Dermis microvascular lymphatic vessel endothelial cell (primary cell): ENCODE data around the gene RPL12. TPM values are rescaled to one million over a fixed set of nuclear protein-coding genes. Genes with fewer than 3 reads are reported as not detected.

ENCODE experiments used
- DNase-seq, 2 donors: peaks; one replicate each; pipeline versions ENCODE4 v3.0.0 to v3.0.0-alpha.2; 2010; ENCODE audit warnings: low read depth in 2 of 2
- total RNA-seq: library from RNA; depleted of rRNA; stranded (reverse); fragments of >200 nt; gene quantifications from 2 replicates; pipeline ENCODE4 v1.2.1, GENCODE V29; 2014

The RPL12 gene
- total RNA-seq, 1 donor from 2014 or later: 1,203 TPM

GRCh38 chr9:127405344-127406125 lies 45.7 kb downstream of the RPL12 start:
- no peak for DNase-seq

GRCh38 chr9:127404631-127405030 lies 46.6 kb downstream of the RPL12 start:
- DNase-seq: no peak

DNA sequence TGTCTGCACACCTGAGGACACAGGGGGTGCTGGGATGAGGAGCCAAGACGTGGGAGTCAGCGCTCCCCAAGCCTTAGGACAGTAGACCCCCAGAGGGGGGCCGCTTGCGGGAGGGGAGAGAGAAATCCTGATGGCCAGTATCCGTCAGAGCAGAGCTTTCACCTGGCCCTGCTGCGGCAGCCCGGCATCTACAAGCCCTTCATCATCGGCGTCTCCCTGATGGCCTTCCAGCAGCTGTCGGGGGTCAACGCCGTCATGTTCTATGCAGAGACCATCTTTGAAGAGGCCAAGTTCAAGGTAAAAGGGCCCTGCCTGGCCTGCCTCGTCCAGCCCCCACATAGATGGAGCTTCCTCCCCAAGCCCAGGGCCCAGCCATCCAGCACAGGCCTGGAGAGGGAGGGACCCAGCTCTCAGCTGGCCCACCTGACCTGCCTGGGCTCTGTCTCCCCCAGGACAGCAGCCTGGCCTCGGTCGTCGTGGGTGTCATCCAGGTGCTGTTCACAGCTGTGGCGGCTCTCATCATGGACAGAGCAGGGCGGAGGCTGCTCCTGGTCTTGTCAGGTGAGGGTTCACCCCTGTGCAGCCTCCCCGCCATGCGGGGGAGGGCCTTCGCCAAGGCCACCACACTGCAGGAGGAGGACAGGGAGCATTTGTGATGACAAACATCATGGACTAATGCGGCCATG lies 47.6 kb downstream of the RPL12 start:
- no peak for DNase-seq

GRCh38 chr9:127402401-127403090 lies 48.7 kb downstream of the RPL12 start:
- DNase-seq: no peak

DNA sequence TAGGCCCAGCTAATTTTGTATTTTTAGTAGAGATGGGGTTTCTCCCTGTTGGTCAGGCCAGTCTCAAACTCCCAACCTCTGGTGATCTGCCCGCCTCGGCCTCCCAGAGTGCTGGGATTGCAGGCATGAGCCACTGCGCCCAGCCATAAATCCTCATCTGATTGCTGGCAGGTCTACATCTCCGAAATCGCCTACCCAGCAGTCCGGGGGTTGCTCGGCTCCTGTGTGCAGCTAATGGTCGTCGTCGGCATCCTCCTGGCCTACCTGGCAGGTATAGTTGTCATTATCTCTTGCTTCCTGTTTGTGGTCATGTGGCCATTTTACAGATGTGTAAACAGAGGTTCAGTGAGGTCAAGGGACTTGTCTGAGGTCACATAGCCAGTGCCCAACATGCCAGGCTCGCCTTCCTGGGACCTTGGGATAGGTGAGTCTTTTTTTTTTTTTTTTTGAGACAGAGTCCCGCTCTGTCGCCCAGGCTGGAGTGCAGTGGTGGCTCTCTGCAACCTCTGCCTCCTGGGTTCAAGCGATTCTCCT lies 51.4 kb downstream of the RPL12 start:
- no peak for DNase-seq

DNA sequence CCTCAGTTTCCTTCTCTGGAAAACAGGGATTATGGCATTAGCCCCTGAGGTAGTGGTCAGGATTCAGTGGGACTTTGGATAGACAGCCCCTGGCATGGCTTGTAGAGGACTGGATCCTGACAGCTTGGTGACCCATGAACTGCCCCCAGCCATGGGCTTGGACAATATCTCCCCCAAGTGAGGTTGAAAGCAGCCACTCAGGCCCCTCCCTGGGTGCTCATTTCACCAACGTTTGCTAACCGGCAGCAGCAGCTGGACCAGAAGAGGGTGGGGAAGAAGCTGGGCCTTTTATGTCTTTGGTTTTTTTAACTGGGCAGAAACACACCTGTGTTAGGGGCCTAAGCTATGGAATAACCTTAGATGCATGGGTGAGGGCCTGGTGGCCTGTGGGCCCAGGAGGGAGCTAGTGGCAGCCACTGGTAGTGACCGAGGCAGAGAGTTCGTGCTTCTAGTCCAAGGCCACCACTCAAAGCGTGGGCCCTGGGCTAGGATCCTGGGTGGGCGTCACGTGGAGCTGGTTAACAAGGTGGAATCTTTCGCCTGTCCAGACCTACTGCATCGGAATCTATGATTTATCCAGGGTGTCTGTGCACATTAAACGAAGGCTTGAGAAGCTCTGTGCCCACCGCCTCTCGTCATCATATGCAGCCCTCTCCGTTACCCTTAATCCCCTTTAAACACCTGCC lies 52.3 kb downstream of the RPL12 start:
- no peak for DNase-seq

DNA sequence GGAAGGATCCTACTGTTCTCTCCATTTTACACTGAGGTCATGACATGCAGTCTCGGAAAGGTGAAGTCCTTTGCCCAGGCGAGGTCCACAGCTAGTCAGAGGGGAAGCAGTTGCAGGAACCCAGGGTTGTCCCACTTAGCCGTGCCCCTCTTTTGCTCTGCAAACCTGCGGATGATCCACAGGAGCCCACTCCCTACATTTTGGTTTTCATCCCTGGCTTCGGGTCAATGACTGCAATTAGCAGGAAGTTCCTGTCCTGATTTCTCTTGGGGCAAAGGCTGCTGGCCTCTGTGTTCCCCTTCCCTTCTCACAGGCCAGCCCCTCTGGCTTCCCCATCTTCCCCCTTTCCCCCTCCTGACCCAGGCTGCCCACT lies 52.9 kb downstream of the RPL12 start:
- DNase-seq: no peak

Other genes starting within 250 kb of the RPL12 start
- 2.3 and 3.3 TPM in 2 replicates for gene GARNL3, start 186.6 kb downstream of the RPL12 start, total RNA-seq
- gene SLC2A8, start 54.2 kb downstream of the RPL12 start, total RNA-seq: 5.9 and 10.2 TPM in 2 replicates
- 6.5 and 8.1 TPM in 2 replicates for gene ZNF79, start 27.0 kb downstream of the RPL12 start, total RNA-seq
- 8.6 and 10.5 TPM in 2 replicates for gene LRSAM1, start 104 bp upstream of the RPL12 start, total RNA-seq
- 10.8 and 13.0 TPM in 2 replicates for gene STXBP1, start 160.9 kb upstream of the RPL12 start, total RNA-seq